ENCODE results near the gene C5AR1.
"Not testable (repeated sequence)": the region's sequence is repeated elsewhere in the genome, so short reads cannot be mapped to it uniquely, and the experiment has no call there.

C5AR1 gene

GRCh38 chr19:47309608-47310007 is at the start of gene C5AR1:
Gene C5AR1 (plus strand): TSS chr19:47309861. CDS start chr19:47309896, 35 bp downstream.
- DNase-seq, result no peak

DNA sequence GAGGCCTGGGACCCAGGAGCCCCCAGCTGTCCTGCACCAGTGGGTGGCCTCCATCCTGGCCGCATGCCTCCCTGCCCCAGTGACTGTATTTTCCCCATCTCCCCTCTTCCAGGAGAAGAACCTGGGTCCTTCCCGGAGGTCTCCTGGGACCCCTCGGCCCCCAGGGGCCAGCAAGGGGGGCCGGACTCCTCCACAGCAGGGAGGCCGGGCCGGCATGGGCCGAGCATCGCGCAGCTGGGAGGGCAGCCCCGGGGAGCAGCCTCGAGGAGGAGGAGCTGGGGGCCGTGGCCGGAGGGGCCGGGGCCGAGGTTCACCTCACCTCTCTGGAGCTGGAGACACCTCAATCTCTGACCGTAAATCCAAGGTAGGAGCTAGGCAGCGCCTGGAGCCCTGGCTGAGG is 49.2 kb upstream of the C5AR1 start:
- no peak for DNase-seq

DNA sequence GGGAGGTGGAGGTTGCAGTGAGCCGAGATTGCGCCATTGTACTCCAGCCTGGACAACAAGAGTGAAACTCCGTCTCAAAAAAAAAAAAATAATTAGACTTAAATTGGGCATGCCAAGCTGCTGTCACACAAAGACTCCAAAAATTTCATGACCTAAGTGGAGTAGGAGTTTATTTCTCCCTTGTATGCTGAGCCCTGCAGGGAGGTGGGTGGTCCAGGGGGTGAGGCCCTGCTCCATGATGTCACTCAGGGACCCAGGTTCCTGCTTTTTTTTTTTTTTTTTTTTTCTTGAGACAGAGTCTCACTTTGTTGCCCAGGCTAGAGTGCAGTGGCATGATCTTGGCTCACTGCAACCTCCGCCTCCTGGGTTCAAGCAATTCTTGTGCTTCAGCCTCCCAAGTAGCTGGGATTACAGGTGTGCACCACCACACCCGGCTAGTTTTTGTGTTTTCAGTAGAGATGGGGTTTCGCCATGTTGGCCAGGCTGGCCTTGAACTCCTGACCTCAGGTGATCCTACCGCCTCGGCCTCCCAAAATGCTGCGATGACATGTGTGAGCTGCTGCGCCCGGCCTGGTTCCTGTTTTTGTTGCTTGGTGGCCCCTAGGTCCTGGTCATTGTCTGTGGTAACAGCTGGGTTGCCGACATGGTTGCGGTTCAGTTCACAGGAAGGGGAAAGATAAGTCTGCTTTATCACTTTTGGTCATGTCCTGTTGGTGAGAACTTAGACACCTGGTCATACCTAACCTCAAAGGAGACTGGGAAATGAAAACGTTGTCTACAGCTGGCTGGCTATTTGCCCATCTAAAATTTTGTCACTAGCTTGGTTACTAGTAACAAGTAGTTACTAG is 47.5 kb upstream of the C5AR1 start:
- DNase-seq, result not testable (repeated sequence)

- no peak for DNase-seq
These were observed 45.0 kb upstream of the C5AR1 start for GRCh38 chr19:47264629-47265028.

GRCh38 chr19:47266401-47266941 is 43.2 kb upstream of the C5AR1 start:
- no peak for DNase-seq

DNA sequence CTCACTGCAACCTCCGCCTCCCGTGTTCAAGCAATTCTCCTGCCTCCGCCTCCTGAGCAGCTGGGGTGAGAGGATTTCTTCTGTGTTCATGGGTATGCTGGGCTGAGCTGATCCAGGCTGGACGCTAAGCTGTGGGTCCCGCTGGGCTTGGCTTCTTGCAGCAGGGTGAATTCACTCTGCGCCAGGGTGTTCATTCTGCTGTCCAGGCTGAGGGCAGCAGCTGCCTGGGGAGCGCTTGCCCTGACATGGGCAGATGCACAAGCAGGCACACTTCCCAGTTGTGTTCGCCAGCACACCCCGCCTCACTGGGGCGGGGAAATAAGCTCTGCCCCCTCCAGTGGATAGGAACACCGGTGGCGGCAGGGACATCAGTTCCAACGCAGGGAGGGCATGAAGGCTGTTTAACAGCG is 42.3 kb upstream of the C5AR1 start:
- DNase-seq, result no peak

DNA sequence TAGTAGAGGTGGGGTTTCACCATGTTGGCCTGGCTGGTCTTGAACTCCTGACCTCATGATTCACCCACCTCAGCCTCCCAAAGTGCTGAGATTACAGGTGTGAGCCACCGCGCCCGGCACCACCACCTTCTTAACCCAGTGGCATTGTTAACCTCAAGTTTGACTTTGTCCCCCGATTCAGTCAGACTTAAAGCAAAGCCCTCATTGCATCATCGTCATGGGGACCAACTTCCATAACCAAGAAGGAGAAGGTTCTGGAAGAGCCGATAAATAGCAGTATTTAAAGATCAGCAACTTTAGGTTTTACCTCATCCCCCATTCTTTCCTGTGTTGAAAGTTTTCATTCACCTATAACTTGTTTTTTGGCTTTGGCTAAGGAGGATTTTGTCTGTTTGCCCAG is 41.6 kb upstream of the C5AR1 start:
- no peak for DNase-seq

DNA sequence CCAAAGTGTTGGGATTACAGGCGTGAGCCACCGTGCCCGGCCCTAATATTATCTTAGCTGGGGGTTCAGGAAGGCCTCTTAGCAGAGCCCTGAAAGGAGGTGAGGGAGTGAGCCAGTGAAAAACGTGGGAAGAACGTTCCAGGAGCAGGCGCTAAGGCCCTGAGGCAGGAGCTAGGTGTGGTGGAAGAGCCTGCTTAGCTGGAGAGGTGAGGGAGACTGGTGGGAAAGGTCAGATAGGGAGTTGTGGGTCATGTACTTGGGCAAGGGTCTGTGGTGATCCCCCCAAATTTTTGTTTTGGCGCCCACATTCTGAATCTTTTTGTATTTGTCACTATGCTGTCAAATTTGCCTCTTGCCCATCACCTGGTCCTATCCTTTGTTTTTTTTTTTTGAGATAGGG is 40.1 kb upstream of the C5AR1 start:
- DNase-seq, result no peak

DNA sequence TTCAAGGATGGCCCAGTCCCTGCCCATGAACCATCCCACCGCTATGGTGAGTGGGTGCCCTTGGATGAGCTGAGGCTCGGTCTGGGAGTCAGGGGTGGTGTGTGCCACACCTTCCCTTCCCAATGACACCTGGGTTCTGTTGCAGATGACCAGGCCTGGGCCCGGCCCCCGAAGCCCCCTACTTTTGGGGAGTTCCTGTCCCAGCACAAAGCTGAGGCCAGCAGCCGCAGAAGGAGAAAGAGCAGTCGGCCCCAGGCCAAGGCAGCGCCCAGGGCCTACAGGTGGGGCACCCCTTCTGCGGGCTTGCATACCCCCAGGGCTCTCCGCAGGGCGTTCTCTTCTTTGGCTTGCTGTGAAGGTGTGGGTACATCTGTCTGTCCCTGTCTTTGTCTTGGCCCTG is 39.3 kb upstream of the C5AR1 start:
- no peak for DNase-seq

DNA sequence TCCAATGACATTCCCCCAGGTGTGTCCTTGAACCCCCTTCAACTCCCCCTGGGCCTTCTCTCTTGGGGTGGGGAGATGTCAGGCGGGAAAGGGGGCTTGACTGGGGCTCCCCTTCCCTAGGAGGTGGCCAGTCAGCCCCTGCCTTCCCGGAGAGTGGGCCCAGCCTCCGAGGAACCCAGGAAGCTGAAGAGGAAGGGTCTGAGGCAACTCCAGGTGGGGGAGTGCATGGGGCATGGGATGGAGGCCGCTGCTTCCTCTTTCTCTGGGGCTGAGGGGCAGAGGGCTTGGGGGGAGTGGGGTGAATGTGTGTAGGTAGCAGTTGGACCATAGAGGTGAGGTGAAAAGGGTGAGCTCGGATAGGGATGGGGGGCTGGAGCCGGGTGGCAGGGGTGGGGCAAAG is 37.7 kb upstream of the C5AR1 start:
- DNase-seq, result no peak

GRCh38 chr19:47272448-47273312 is 37.0 kb upstream of the C5AR1 start:
- no peak for DNase-seq

DNA sequence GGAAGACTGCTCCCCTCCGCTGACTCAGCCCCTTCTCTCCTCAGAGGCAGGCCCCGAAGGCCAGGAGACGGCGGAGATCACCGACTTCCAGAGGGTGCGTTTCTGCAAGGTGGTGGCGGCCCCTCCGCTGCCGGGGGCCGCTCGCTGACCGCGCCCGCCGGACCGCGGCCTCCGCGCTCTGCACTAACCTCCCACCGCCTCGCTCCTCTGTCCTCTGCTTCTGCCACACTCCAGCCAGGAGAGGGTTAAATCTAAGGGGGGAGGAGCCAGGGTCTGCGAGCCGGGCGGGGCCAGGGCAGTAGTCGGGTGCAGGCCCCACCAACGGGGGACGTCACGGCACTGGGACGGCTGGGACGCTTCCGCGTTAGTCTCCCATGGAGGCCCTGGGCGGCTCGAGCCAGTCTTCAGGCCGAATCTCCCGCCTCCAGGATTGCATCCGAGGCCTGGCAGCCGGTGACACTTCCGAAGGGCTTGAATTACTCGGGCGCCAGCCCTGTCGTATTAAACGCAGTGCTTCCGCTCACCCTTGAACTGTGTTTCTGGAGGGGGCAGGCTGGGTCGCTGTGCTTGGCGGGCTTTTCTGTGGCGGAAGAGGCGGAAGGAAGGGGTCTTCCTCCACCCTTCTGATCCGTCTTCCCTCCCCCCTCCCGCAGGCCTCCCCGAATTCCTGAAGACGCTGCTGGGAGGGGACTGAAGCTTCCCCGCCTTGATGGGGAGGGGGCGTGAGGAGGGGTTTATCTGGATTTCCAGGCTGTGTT is 36.2 kb upstream of the C5AR1 start:
- DNase-seq, result peak; percentile 96

GRCh38 chr19:47274071-47274890 is 35.4 kb upstream of the C5AR1 start, which contains the start of gene INAFM1:
Gene INAFM1 (plus strand): TSS chr19:47274885. CDS start chr19:47274920, 35 bp downstream.
- peak; percentile 100 for DNase-seq

GRCh38 chr19:47274891-47275761 is 34.5 kb upstream of the C5AR1 start:
- no peak for DNase-seq

DNA sequence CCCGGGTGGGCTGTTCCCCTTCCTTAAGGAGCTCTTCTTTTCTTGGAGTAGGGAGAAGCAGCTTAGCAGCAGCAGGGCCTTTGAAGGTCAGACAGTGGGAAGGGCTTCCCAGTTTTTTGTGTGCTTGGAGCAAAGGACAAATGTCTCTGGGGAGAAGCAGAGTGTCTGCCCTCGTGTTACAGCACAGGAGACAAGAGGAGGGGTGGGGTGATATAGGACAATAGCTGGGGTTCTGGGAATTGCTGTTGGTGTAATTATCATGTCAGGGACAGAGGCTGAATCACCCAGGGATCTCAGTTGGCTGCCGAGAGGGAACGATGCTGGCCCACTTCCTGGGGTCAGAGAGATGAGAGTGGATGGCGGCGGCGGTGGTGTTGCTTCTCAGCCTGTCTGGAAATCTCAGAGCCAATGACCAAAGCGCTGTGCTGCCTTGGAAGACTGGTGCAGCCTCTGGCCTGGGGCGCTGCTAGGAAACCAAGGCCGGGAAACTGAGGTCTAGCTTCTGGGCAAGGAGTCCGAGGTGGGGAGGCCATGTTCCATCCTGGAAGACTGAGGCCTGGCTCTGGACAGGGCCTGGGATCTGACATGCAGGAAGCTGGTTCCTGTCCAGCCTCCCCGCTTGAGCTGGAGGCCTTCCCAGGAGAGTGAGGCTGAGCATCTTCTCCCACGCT is 33.7 kb upstream of the C5AR1 start:
- no peak for DNase-seq

DNA sequence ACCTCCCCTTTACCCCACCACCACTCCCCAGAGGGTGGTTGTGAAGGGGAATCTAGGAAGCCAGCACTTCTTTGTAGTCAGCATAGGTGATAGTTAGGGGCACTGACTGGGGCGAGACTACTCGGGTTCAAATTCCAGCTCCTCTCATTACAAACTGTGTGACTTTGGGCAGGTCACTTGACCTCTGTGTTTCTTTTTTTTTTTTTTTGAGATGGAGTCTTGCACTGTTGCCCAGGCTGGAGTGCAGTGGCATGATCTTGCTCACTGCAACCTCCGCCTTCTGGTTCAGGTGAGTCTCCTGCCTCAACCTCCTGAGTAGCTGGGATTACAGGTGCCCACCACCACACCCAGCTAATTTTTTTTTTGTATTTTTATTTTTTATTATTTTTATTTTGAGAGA is 33.1 kb upstream of the C5AR1 start:
- not testable (repeated sequence) for DNase-seq

DNA sequence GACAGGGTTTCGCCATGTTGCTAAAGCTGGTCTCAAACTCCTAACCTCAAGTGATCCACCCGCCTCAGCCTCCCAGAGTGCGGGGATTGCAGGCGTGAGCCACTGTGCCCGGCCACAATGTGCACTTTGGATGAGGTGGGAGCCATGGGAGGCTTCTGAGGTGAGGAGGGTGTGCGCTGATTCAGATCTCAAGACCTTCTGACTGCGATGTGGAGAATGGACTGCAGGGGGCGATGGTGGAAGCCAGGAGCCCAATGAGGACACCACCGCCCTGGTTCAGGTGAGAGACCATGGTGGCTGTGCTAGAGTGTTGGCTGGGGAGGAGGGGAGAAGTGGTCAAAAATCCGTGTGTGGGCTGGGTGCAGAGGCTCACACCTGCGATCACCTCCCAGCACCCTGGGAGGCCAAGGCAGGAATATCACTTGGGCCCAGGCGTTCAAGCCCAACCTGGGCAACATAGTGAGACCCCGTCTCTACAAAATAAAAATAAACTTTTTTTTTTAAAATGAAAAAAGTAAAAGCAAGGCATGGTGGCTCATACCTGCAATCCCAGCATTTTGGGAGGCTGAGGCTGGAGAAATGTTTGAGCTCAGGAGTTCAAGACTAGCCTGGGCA is 29.4 kb upstream of the C5AR1 start:
- peak; percentile 86 for DNase-seq

- DNase-seq, result no peak
These were observed 26.1 kb upstream of the C5AR1 start for GRCh38 chr19:47283405-47284059.

DNA sequence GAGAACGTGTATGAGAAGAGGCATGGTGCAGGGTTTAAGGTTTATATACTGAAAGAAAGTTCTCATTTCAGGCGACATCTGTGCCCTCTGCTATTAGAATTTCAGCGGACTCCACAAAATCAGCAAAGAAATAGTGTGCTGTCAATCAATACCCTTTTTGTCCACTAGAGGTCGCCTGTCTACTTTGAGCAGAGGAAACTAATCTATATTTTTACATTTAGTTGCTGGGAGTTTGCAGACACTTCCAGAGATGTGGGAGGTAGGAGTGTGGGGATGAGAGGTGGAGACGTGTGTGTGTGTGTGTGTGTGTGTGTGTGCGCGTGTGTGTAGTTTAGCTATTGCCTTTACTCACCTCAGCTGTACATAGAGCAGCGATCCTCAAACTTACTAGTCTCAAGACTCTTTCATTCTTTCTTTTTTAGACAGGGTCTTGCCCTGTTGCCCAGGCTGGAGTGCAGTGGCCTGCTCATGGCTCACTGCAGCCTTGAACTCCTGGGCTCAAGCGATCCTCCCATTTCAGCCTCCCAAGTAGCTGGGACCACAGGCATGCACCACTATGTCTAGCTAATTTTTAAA is 25.2 kb upstream of the C5AR1 start:
- no peak for DNase-seq
